Cardiac muscle cell (in vitro differentiated cells and primary cell): ENCODE measurements around the gene ST6GALNAC5. TPM values are rescaled to one million over a fixed set of nuclear protein-coding genes. Genes with fewer than 3 reads are reported as not detected.

Experiments used
- DNase-seq, 2 donors: peaks; one replicate each; pipeline versions ENCODE4 v3.0.0 to v3.0.0-alpha.2; 2010 to 2017; ENCODE audit warnings: low read depth in 1 of 2, low spot score in 1 of 2
- H3K27ac ChIP-seq: fragments of 200-600 bp; sonication (generic); 2 replicates; pipeline ENCODE4 v1.5.1; 2016
- H3K27me3 ChIP-seq: fragments of 200-600 bp; sonication (generic); 2 replicates; pipeline ENCODE4 v1.6.0; 2016; ENCODE audit warnings: control low read depth
- H3K36me3 ChIP-seq: fragments of 200-600 bp; sonication (generic); 2 replicates; pipeline ENCODE4 v1.5.1; 2016; ENCODE audit warnings: control low read depth
- H3K4me1 ChIP-seq: fragments of 200-600 bp; sonication (generic); 2 replicates; pipeline ENCODE4 v1.8.1; 2017; ENCODE audit warnings: low read depth, mild to moderate bottlenecking, mixed run types
- H3K4me3 ChIP-seq: fragments of 200-600 bp; sonication (generic); 2 replicates; pipeline ENCODE4 v1.5.1; 2016; ENCODE audit warnings: mild to moderate bottlenecking
- H3K9me3 ChIP-seq: fragments of 200-600 bp; sonication (generic); 2 replicates; pipeline ENCODE4 v1.5.1; 2017; ENCODE audit warnings: low read depth, mild to moderate bottlenecking, control low read depth
- CTCF ChIP-seq: IDR thresholded peaks from 2 replicates; pipeline ENCODE4 v1.5.1; 2012; ENCODE audit warnings: low read depth, mild to moderate bottlenecking, low read length
- polyA plus RNA-seq: library from polyadenylated mRNA; unstranded; fragments of >200 nt; fragmentation: Nextera tagmentation; extraction: Ambion mirVana; gene quantifications from 2 replicates; pipeline ENCODE4 v1.2.1, GENCODE V29; 2016
- total RNA-seq: library from RNA; depleted of rRNA; stranded (reverse); fragments of >200 nt; gene quantifications from 2 replicates; pipeline ENCODE4 v1.2.3, GENCODE V29; 2016

The ST6GALNAC5 gene
- total and polyA plus RNA-seq, 2 experiments from 2014 or later = 1.5 to 4.0 TPM

GRCh38 chr1:76830373-76830772 is 36.9 kb upstream of the ST6GALNAC5 start:
- peak overlapping the region; percentile 38 for H3K27ac ChIP-seq
- no peaks in the 10 kb centered on the region for H3K9me3 ChIP-seq
- H3K4me1 ChIP-seq = peaks cover 12% of the 10 kb centered on the region
- H3K36me3 ChIP-seq = no peaks in the 10 kb centered on the region
- peak; percentile 15 to 39 for DNase-seq
- no peak for TF ChIP-seq CTCF
- H3K4me3 ChIP-seq = no peak overlapping the region
- no peaks in the 10 kb centered on the region for H3K27me3 ChIP-seq

GRCh38 chr1:76832521-76832920 is 34.8 kb upstream of the ST6GALNAC5 start:
- Histone ChIP-seq H3K4me3 (no peak overlapping the region), H3K27me3 (no peaks in the 10 kb centered on the region), H3K27ac (no peak overlapping the region), H3K4me1 (peaks cover 12% of the 10 kb centered on the region), H3K36me3 (no peaks in the 10 kb centered on the region), H3K9me3 (no peaks in the 10 kb centered on the region)
- TF ChIP-seq CTCF = no peak
- DNase-seq = no peak

- Histone ChIP-seq H3K27me3 (no peaks in the 10 kb centered on the region), H3K27ac (no peak overlapping the region), H3K4me1 (peaks cover 12% of the 10 kb centered on the region), H3K36me3 (no peaks in the 10 kb centered on the region), H3K9me3 (no peaks in the 10 kb centered on the region), H3K4me3 (no peak overlapping the region)
- TF ChIP-seq CTCF = no peak
- no peak for DNase-seq
These were observed 34.1 kb upstream of the ST6GALNAC5 start for GRCh38 chr1:76833151-76833550.

GRCh38 chr1:76833856-76834255 is 33.4 kb upstream of the ST6GALNAC5 start:
- H3K4me3 ChIP-seq = no peak overlapping the region
- no peaks in the 10 kb centered on the region for H3K9me3 ChIP-seq
- no peaks in the 10 kb centered on the region for H3K36me3 ChIP-seq
- DNase-seq = no peak
- no peaks in the 10 kb centered on the region for H3K27me3 ChIP-seq
- peaks cover 12% of the 10 kb centered on the region for H3K4me1 ChIP-seq
- H3K27ac ChIP-seq = no peak overlapping the region
- no peak for TF ChIP-seq CTCF

- peak in 1 of 2 donors; percentile 4 for DNase-seq
- Histone ChIP-seq H3K36me3 (no peaks in the 10 kb centered on the region), H3K9me3 (no peaks in the 10 kb centered on the region), H3K4me3 (no peak overlapping the region), H3K4me1 (peaks cover 7% of the 10 kb centered on the region), H3K27me3 (no peaks in the 10 kb centered on the region), H3K27ac (no peak overlapping the region)
- no peak for TF ChIP-seq CTCF
These were observed 32.1 kb upstream of the ST6GALNAC5 start for GRCh38 chr1:76835203-76835602.

- Histone ChIP-seq H3K9me3 (no peaks in the 10 kb centered on the region), H3K27ac (no peak overlapping the region), H3K4me1 (no peaks in the 10 kb centered on the region), H3K4me3 (no peak overlapping the region), H3K27me3 (no peaks in the 10 kb centered on the region), H3K36me3 (no peaks in the 10 kb centered on the region)
- DNase-seq = no peak
- TF ChIP-seq CTCF = no peak
These were observed 27.0 kb upstream of the ST6GALNAC5 start for GRCh38 chr1:76840278-76840677.
